Thyroid gland (tissue), 4 donors: ENCODE measurements around the gene LIF. TPM values are rescaled to one million over a fixed set of nuclear protein-coding genes. Genes with fewer than 3 reads are reported as not detected.

Experiments
- DNase-seq, 2 donors: peaks; one replicate each; pipeline ENCODE4 v3.0.0-alpha.2; 2019
- H3K27ac ChIP-seq, 3 donors: fragments of 200-600 bp; sonication (generic); 1 replicate in 2 of 3; 2 replicates in 1 of 3; pipeline ENCODE4 v1.5.1; 2016 to 2019; ENCODE audit warnings: mild to moderate bottlenecking in 1 of 3, moderate library complexity in 1 of 3
- H3K27me3 ChIP-seq: fragments of 200-600 bp; sonication (generic); one replicate; pipeline ENCODE4 v1.5.1; 2019
- H3K36me3 ChIP-seq, 2 donors: fragments of 200-600 bp; sonication (generic); one replicate each; pipeline ENCODE4 v1.5.1; 2016 to 2019
- H3K4me1 ChIP-seq, 2 donors: fragments of 200-600 bp; sonication (generic); one replicate each; pipeline ENCODE4 v1.5.1; 2017 to 2019
- H3K4me3 ChIP-seq, 3 donors: fragments of 200-600 bp; sonication (generic); replicated peaks in 1 of 3; 1 replicate in 2 of 3; 2 replicates in 1 of 3; pipeline ENCODE4 v1.5.1; 2016; ENCODE audit warnings: mild to moderate bottlenecking in 1 of 3
- H3K9me3 ChIP-seq: fragments of 200-600 bp; sonication (generic); one replicate; pipeline ENCODE4 v1.5.1; 2017
- CTCF ChIP-seq, 6 experiments: fragments of 200-600 bp in 3 of 6; fragments of 450-650 bp in 3 of 6; sonication (generic) in 3 of 6; IDR thresholded peaks; one replicate each; pipeline ENCODE4 v1.5.1; 2016 to 2019; ENCODE audit warnings: antibody characterized with exemption in 6 of 6, mild to moderate bottlenecking in 2 of 6, inconsistent platforms in 1 of 6, moderate library complexity in 1 of 6
- POLR2A ChIP-seq, 2 donors: fragments of 450-650 bp; IDR thresholded peaks; one replicate each; pipeline ENCODE4 v1.6.1; 2017; ENCODE audit warnings: antibody characterized with exemption in 2 of 2, mild to moderate bottlenecking in 2 of 2, moderate library complexity in 1 of 2
- WGBS, 2 donors: methylation state at CpG; one replicate each; pipeline ENCODE4 v1.1.5; 2017; 5-methylcytosine and 5-hydroxymethylcytosine counted together
- intact Hi-C: fragments of 100-400 bp; cut with DNase I; formaldehyde crosslinking; loops from one replicate; pipeline ENCODE4 v1.15.1; 2023
- total RNA-seq, 4 donors: library from RNA; depleted of rRNA; stranded (reverse); fragments of >200 nt; gene quantifications; one replicate each; pipeline ENCODE4 v1.2.3, GENCODE V29; 2016

Gene LIF
- total RNA-seq, 4 donors from 2014 or later, result 0.89 to 2.6 (median 2.2) TPM

- TF ChIP-seq POLR2A (IDR thresholded peaks at IDR 0.05), result no peak
- TF ChIP-seq CTCF (IDR thresholded peaks at IDR 0.05), result no peak
Measured at GRCh38 chr22:30284666-30285065, 38.1 kb upstream of the LIF start.

GRCh38 chr22:30284172-30284571 lies 37.6 kb upstream of the LIF start:
- Histone ChIP-seq H3K36me3 (peaks cover 7 to 17% of the 10 kb centered on the region in 2 donors), H3K4me3 (no peak overlapping the region), H3K27ac (no peak overlapping the region), H3K9me3 (no peaks in the 10 kb centered on the region), H3K4me1 (peaks cover 8 to 10% of the 10 kb centered on the region in 2 donors), H3K27me3 (no peaks in the 10 kb centered on the region)
- TF ChIP-seq CTCF (IDR thresholded peaks at IDR 0.05) (no peak), POLR2A (IDR thresholded peaks at IDR 0.05) (no peak)
- 76 to 100% methylated on average over 5 to 9 of the region's 9 CpGs for WGBS, 2 donors
- intact Hi-C loops, result no loop called here
- DNase-seq, result no peak

More at GRCh38 chr22:30284666-30285065, 38.1 kb upstream of the LIF start:
- Histone ChIP-seq H3K27ac (no peak overlapping the region), H3K4me1 (peaks cover 8 to 10% of the 10 kb centered on the region in 2 donors), H3K27me3 (no peaks in the 10 kb centered on the region), H3K4me3 (no peak overlapping the region), H3K36me3 (peaks cover 7 to 17% of the 10 kb centered on the region in 2 donors), H3K9me3 (no peaks in the 10 kb centered on the region)
- intact Hi-C loops, result loop anchor here (5.0 kb wide), 1 partner anchor 43 kb away; the partner anchor contains the start of gene TBC1D10A
- no peak for DNase-seq
- WGBS, 2 donors, result 95 to 96% methylated on average over 4 of the region's 4 CpGs

- DNase-seq, result no peak
- intact Hi-C loops, result no loop called here
- WGBS, 2 donors, result 86 to 91% methylated on average over 4 of the region's 4 CpGs
Measured at GRCh38 chr22:30283342-30283741, 36.8 kb upstream of the LIF start.

GRCh38 chr22:30282616-30283046 lies 36.1 kb upstream of the LIF start:
- Histone ChIP-seq H3K27me3 (no peaks in the 10 kb centered on the region), H3K27ac (no peak overlapping the region), H3K4me3 (no peak overlapping the region), H3K9me3 (no peaks in the 10 kb centered on the region), H3K4me1 (peaks cover 1 to 10% of the 10 kb centered on the region in 2 donors), H3K36me3 (peaks cover 7 to 17% of the 10 kb centered on the region in 2 donors)
- TF ChIP-seq POLR2A (IDR thresholded peaks at IDR 0.05) (no peak), CTCF (IDR thresholded peaks at IDR 0.05) (no peak)
- intact Hi-C loops, result no loop called here
- WGBS, 2 donors, result 88 to 89% methylated on average over 4 of the region's 7 CpGs
- no peak for DNase-seq

More at GRCh38 chr22:30283342-30283741, 36.8 kb upstream of the LIF start:
- TF ChIP-seq CTCF (IDR thresholded peaks at IDR 0.05) (no peak), POLR2A (IDR thresholded peaks at IDR 0.05) (no peak)
- H3K9me3 ChIP-seq, result no peaks in the 10 kb centered on the region
- peaks cover 4 to 6% of the 10 kb centered on the region in 2 donors for H3K4me1 ChIP-seq
- no peak overlapping the region for H3K4me3 ChIP-seq
- no peaks in the 10 kb centered on the region for H3K27me3 ChIP-seq
- H3K36me3 ChIP-seq, result peaks cover 7 to 17% of the 10 kb centered on the region in 2 donors
- no peak overlapping the region for H3K27ac ChIP-seq

- Histone ChIP-seq H3K9me3 (no peaks in the 10 kb centered on the region), H3K4me3 (no peak overlapping the region), H3K36me3 (peaks cover 7 to 15% of the 10 kb centered on the region in 2 donors), H3K4me1 (peaks cover 0 to 10% of the 10 kb centered on the region in 2 donors), H3K27ac (no peak overlapping the region), H3K27me3 (no peaks in the 10 kb centered on the region)
- WGBS, 2 donors, result 85 to 86% methylated on average over 8 of the region's 8 CpGs
- intact Hi-C loops, result no loop called here
- DNase-seq, result no peak
- TF ChIP-seq CTCF (IDR thresholded peaks at IDR 0.05) (no peak), POLR2A (IDR thresholded peaks at IDR 0.05) (no peak)
Measured at GRCh38 chr22:30280505-30280904, 33.9 kb upstream of the LIF start.
